HEK293T (cell line): Measurements from ENCODE around the gene PTER.

Experiments used
- ARNT ChIP-seq: fragments of 450-650 bp; IDR thresholded peaks from 2 replicates; pipeline ENCODE4 v1.6.1; 2017; ENCODE audit warnings: mild to moderate bottlenecking
- FOXK2 ChIP-seq: fragments of 450-650 bp; IDR thresholded peaks from 2 replicates; pipeline ENCODE4 v1.6.1; 2016; ENCODE audit warnings: mild to moderate bottlenecking
- FOXM1 ChIP-seq: fragments of 450-650 bp; IDR thresholded peaks from 2 replicates; pipeline ENCODE4 v1.6.1; 2017; ENCODE audit warnings: mild to moderate bottlenecking, borderline replicate concordance
- PKNOX1 ChIP-seq: fragments of 450-650 bp; IDR thresholded peaks from 2 replicates; pipeline ENCODE4 v1.6.1; 2016

DNA sequence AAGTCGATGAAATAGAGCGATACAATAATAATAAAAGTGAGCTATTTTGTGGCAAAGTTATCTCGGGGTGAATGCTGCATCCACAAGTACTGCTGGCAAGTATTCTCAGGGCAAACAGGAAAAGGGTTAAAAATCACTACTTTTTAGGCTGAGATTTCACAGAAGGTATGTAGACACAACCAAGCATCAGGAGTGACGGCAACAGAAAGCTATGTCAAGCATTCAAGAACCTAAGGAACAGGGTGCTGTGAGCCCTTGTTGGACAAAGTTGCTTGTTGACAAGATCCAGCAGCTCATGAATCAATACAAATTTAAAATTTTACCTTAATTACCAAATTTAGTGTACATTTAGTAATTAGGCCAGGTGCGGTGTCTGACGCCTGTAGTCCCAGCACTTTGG, 126.1 kb downstream of the PTER start:
- no peak for TF ChIP-seq ARNT
- TF ChIP-seq PKNOX1, result no peak
- TF ChIP-seq FOXM1, result no peak
- TF ChIP-seq FOXK2, result no peak
